Activated CD4-positive, CD25-positive, alpha-beta regulatory T cell treated with anti-CD3 and anti-CD28 coated beads, Interleukin-2, amount 50 U/mL, for 24 hours (primary cell): ENCODE measurements around the gene TIMMDC1.

Experiments
- ATAC-seq, 2 donors: fragments of 150-1000 bp; cut with Tn5 transposase; one replicate each; pipeline ENCODE4 v1.10.0; 2021; ENCODE audit warnings: mild to moderate bottlenecking in 1 of 2, moderate library complexity in 1 of 2

The TIMMDC1 gene, protein sequence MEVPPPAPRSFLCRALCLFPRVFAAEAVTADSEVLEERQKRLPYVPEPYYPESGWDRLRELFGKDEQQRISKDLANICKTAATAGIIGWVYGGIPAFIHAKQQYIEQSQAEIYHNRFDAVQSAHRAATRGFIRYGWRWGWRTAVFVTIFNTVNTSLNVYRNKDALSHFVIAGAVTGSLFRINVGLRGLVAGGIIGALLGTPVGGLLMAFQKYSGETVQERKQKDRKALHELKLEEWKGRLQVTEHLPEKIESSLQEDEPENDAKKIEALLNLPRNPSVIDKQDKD

DNA sequence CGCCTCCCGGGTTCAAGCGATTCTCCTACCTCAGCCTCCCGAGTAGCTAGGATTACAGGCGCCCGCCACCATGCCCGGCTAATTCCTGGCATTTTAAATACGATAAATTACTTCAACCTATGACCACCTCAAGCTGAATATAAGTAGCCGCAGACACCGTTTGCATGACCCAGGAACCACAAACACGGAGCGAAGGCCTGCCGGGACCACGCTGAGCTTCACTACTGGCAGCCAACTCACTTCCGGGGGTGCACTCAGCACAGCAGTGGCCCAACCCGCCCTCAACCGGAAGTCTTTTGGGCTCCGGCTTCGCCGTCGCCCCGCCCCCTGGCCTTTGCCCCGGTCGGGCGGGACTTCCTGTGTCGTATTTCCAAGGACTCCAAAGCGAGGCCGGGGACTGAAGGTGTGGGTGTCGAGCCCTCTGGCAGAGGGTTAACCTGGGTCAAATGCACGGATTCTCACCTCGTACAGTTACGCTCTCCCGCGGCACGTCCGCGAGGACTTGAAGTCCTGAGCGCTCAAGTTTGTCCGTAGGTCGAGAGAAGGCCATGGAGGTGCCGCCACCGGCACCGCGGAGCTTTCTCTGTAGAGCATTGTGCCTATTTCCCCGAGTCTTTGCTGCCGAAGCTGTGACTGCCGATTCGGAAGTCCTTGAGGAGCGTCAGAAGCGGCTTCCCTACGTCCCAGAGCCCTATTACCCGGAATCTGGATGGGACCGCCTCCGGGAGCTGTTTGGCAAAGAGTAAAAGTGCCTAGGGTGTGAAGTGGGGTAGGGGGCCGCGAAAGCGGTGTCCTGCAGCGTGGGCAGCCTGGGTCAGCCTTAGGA, at the start of gene TIMMDC1:
Gene TIMMDC1, plus strand, starts transcription at position 362 of the 826 bp plus-strand sequence. Its CDS starts 187 bp downstream, at position 549.
- ATAC-seq: peak; percentile 99

DNA sequence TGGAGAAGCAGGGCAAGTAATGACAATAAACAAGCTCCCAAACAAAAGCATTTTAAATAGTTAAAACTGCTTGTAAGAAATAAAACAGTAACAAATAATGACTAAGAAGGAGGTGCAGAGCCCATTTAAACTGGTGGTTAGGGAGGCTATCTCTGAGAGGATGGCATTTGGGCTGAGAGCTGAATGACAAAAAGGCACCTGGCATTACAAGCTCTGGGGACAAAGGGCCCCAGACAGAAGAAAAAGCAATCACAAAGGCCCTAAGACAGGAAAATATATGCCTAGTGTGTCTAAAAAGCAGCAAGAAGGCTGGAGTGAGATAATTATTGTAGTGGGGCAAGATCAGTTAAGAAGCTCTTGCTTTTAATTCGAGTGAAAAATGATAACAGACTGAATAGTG, 44.5 kb upstream of the TIMMDC1 start:
- no peak for ATAC-seq

GRCh38 chr3:119456469-119456868, 41.9 kb upstream of the TIMMDC1 start:
- ATAC-seq: no peak

DNA sequence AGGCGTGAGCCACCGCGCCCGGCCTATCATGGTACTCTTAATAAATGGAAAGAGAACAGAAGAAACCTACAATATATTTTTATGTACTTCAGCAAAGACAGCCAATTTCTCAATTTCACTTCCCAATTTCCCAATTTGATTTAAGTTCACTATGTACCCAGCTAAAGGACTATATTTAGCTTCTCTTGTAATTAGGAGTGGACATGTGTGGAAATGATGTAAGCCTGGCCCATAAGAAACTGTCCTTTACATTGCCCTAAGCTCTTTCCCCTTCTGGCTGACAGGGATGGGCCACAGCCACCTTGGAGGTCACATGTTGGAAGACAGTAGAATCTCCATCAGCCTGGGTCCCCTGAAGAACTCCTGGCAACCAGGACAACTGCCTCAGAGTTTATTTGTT, 41.1 kb upstream of the TIMMDC1 start:
- ATAC-seq: no peak

- peak; percentile 89 to 91 for ATAC-seq
Measured at GRCh38 chr3:119463171-119464169, 34.9 kb upstream of the TIMMDC1 start, which contains the start of gene TMEM39A. TSS of gene TMEM39A (minus strand) at chr3:119463615. CDS start at chr3:119462074, 1,541 bp downstream.

- no peak for ATAC-seq
Measured at GRCh38 chr3:119468041-119468440, 30.3 kb upstream of the TIMMDC1 start.

- ATAC-seq: no peak
Measured at GRCh38 chr3:119469418-119470189, 28.7 kb upstream of the TIMMDC1 start.

DNA sequence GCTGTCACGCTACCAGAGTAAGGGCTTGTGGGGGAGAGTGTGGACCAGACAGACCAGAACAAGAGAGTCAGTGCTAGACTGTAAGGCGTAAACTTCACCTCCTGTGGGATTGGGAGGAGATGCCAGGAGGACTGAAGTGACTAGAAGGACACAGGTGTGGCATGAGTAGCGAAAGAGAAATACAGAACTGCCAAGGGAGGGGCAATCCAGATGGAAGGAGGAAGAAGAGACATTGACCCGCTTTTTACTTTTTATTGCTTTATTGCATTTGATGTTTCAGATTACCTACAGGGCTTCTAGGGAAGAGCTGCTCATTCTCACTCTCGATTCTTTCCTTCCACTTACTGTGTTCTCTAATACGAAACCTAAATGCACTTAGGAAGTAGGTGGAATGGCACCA, 27.5 kb upstream of the TIMMDC1 start:
- no peak for ATAC-seq

GRCh38 chr3:119481079-119481478, 17.3 kb upstream of the TIMMDC1 start:
- no peak for ATAC-seq

DNA sequence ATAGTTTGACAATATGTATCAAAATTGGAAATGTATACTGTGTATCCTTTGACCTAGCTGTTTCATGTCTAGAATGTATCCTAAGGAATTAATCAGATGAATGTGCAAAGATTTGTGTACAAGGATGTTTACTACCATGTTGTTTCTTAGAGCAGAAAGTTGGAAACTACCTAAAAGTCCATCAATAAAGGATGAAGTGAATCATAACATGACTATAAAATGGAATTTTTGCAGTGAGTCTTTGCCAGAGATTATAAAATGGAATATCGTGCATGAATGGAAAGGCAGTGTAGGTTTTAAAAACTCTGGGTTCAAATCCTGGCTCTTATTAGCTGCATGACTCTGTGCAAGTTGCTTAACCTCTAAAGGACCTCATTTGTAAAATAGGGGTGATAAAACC, 15.2 kb upstream of the TIMMDC1 start:
- ATAC-seq: no peak

- ATAC-seq: no peak
Measured at GRCh38 chr3:119485563-119485962, 12.8 kb upstream of the TIMMDC1 start.

- no peak for ATAC-seq
Measured at GRCh38 chr3:119490153-119490552, 8.2 kb upstream of the TIMMDC1 start.

- no peak for ATAC-seq
Measured at GRCh38 chr3:119492128-119492527, 6.2 kb upstream of the TIMMDC1 start.

DNA sequence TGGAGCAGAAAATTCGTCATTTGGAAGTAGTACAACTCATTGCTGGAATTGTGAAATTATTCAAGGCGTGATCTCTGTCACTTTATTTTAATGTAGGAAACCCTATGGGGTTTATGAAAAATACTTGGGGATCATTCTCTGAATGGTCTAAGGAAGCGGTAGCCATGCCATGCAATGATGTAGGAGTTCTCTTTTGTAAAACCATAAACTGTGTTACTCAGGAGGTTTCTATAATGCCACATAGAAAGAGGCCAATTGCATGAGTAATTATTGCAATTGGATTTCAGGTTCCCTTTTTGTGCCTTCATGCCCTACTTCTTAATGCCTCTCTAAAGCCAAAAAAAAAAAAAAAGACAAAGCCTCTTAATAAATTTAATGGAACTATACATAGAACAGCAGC, 5.5 kb upstream of the TIMMDC1 start:
- ATAC-seq: no peak

DNA sequence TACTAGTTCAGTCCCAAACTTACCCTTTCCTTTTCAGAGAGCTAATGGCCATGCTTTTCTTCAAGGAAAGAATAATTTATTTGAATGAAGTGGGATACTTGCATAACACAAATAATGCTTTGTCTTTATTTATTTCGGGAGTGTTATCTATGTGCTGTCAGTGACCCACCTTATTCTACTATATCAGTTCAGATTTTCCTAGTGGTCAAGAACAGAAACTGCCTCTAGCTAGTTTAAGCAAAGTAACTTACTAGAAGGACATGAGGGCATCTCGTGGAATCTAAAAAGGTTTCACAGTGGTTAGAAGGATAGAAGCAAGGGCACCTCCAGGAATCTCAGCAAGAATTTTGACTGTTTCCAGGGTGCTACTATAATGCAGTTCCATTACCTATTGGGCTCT, 3.8 kb upstream of the TIMMDC1 start:
- ATAC-seq: no peak

GRCh38 chr3:119497820-119498185, 544 bp upstream of the TIMMDC1 start:
- ATAC-seq: no peak

DNA sequence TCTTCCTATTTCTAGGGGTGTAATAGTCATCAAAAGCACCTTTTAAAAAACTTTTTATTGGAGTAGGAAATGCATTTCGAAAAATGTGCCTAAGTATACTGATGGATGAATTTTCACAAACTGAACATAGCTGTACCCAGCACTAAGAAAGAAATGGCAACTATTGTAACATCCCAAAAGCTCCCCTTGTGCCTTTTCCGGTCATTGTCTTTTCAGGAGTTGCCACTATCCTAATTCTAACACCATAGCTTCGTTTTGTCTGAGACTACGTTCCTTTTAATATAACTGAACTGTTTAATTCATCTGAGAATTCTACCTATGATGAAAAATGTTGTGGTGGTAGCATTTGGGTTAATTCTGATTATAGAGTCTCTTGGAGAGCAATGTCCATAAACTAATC, 1.9 kb downstream of the TIMMDC1 start:
- no peak for ATAC-seq

GRCh38 chr3:119500901-119501300, 2.6 kb downstream of the TIMMDC1 start:
- ATAC-seq: no peak

DNA sequence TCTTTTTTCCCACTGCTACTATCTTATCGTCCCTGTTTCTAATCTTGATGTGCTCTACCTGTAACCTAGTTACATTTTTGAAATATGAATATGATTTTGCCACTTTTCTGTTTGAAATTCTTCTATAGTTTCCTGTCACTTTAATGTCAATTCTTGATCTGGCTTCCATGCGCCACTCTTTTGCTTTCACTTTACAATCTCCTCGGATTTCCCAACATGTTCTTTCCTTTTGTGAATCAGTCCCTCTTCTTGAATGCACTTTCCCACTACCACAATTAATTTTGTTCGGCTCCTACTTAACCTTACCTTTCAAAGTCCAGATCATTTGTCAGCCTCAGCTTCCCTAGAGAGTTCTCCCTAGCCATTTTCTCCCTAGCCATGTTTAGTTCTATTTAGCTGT, 8.3 kb downstream of the TIMMDC1 start:
- no peak for ATAC-seq

GRCh38 chr3:119507404-119507803, 9.1 kb downstream of the TIMMDC1 start:
- no peak for ATAC-seq

DNA sequence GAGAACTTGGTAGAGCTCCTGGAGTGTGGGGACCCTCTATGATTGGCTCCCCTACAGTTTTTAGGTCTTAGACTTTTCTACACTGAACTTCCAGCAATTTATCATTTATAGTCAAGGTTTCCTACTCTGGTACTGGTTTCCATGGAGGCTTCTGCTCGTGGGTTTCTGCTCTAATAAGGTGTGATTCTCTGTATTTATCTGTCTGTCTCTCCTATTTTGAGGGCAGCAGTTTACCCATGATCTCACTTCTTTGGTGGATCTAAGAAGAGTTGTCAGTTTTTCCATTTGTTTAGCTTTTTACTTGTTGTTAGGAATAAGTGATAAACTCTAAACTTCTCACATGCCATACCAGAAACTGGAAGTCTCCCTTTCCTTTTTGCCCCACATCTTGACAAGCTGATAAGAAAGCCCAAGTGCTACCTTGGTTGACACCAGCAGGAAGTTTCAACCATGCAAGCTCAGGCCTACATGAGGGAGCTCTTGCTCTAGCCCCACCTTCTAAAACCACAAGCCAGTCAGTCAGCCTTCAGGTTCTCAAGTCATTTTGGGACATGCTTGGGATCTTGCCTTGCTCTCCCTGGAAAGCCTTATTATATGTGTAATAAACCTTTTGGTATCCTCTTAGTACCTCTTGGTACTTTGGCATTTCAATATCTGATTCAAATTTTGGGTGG, 10.0 kb downstream of the TIMMDC1 start:
- peak in 1 of 2 donors; percentile 73 for ATAC-seq
